Left renal pelvis (tissue), 4 donors: ENCODE measurements around the gene MS4A6A. TPM values are rescaled to one million over a fixed set of nuclear protein-coding genes. Genes with fewer than 3 reads are reported as not detected.
"Not testable (repeated sequence)": the region's sequence is repeated elsewhere in the genome, so short reads cannot be mapped to it uniquely, and the experiment has no call there.

ENCODE experiments used
- DNase-seq, 4 donors: peaks; one replicate each; pipeline ENCODE4 v3.0.0-alpha.2; 2013; ENCODE audit warnings: low read depth in 4 of 4, low spot score in 3 of 4
- polyA plus RNA-seq, 4 donors: library from polyadenylated mRNA; unstranded; fragments of 120-200 nt; gene quantifications; one replicate each; pipeline ENCODE4 v1.2.1, GENCODE V29; 2013; ENCODE audit not compliant: insufficient read length in 4 of 4

The MS4A6A gene
- polyA plus RNA-seq, 4 donors: 15.7 to 33.9 (median 17.0) TPM

DNA sequence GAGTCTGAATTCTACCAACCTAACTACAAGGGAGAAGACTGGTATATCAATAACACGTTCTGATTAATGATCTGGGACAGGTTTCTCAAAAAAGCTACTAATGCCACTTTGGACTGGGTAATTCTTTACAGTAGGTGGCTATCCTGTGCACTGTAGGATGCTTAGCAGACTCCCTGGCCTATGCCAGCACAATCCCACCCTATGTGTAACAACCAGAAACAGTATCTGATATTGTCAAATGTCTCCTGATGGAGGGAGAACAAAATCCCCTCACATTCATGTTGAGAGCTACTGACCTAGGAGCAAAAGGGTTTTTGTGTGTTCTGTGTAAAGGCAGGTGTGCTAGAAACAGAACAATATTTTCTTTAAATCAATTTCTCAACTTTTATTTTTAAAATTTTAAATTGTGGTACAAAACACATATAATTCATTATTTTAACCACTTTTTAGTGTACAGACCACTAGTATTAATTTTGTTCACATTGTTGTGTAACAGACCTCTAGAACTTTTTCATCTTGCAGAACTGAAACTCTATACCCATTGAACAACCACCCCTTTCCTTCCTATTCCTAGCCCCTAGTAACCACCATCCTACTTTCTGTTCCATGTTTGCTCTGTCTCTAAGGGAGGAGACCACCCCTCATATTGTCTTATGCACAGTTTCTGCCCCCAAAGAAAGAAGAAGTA lies 2.1 kb upstream of the MS4A6A start:
- DNase-seq: no peak

DNA sequence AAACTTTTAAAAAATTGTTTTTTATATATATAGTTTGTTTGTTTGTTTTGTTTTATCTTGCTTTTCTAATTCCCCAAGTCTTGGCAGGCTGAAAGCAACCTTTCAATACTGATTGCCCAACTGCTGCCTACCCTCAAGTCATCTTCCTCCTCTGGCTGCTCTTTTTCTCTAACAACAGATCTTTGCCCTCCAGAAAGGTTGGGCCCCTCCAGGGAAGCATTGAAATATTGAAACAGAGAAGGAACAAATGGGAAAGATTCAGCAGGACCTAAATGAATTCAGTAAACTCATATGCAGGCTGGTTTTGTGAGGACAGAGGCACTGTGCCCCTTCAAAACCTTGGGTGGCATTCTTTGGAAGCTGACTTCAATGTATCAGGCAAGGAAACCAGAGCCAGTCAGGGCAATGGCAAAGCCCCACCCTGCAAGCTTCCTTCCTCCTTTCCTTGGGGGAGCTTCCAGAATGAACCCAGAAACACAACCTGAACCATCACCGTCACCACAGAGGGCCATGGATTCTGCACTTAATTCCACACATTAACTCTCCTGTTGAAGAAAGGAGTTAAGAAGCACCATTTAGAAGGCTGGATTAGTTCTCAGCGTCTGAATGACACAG lies 815 bp upstream of the MS4A6A start:
- DNase-seq: no peak

- no peak for DNase-seq
Measured at GRCh38 chr11:60175860-60176275, 7.0 kb downstream of the MS4A6A start.

GRCh38 chr11:60172011-60172410 lies 10.9 kb downstream of the MS4A6A start:
- DNase-seq: no peak

GRCh38 chr11:60170566-60170965 lies 12.3 kb downstream of the MS4A6A start:
- DNase-seq: no peak

DNA sequence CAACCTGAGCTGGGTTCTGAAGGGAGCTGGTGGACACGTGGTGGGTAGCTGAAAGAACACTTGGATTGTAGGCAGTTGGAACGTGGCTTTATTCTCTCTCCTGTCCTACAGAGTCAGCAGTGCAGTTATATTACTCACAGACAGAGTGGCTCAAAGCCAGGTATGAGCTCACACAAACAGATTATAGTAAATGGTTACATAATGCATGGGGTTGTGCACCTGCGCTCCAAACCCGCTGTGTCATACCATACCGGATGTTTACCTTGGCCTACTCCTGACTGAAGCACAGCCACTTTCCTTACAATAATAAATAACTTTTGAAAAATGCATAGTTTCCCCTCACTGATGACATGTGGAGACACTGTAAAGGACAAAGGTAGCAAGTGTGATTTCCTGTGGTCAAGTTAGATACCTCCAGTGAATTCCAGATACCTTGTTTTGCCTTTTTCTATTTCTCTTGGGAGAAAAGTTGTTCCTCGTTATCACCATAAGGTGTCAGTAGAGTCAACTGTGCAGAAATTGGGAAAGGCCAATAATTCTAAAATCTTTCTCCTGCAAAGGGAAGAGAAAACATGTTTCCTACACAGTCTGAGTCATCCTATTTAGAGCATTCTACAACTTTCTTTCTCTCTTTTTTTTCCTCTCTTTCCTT lies 13.5 kb downstream of the MS4A6A start:
- DNase-seq: no peak

GRCh38 chr11:60168306-60168705 lies 14.6 kb downstream of the MS4A6A start:
- DNase-seq: no peak

- no peak for DNase-seq
Measured at GRCh38 chr11:60165951-60166350, 16.9 kb downstream of the MS4A6A start.

GRCh38 chr11:60165538-60165937 lies 17.3 kb downstream of the MS4A6A start:
- no peak for DNase-seq

- no peak for DNase-seq
Measured at GRCh38 chr11:60164550-60165075, 18.3 kb downstream of the MS4A6A start.

DNA sequence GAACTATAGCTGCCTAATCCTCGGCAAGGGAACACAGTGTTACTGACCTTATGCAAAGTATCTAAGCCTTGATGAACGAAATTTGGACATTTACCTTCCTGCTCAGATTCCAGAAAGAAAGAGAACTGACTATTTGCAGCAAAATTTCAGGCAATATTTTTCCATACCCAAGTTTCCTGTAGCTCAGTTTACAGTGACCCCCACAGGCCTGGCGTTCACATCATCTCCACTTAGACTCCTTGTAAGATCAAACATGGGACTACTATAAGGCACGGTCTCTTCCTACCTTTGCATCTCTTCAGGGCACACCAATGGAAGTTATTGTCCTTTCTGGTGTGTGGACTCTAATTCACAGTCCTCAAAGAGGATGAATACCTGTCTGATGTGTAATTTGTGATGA lies 21.1 kb downstream of the MS4A6A start:
- no peak for DNase-seq

- no peak for DNase-seq
Measured at GRCh38 chr11:60161107-60161506, 21.8 kb downstream of the MS4A6A start.

DNA sequence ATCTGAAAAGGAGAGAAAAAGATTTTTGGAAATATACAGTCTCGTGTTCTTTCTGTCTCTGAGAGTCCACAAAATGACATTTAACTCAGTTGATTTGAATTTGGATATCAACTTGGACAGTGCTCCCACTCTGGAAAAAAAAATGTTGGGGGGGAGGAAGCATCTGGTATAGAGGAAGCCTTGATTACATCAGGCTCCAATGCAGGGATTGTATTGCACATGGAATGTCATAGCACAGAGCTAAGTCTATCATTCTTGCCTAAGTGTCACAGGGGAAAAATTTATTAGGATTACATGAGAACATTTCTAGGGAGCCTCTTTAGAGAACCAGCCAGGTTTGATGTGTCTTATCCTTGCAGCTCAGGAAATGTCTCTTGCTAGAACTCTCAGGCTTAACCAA lies 23.0 kb downstream of the MS4A6A start:
- DNase-seq: no peak

DNA sequence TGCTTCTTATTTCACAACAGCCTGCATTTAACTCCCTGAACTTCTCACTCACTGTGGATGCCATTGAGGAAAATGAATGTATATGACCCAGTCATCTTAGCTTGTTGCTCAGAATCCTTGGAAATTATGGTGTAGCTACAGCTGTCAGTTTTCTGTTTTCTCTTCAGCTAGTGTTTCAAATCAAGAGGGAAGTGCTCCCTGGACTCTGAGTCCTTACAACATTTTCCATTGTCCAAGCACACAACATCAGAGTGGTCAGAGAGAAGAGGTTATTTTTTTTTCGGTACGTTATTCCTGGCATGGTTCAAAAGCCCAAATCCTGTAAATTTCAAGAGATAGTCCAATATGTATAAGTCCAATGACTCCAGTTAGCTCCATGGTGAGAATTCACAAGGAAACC lies 23.6 kb downstream of the MS4A6A start:
- no peak for DNase-seq

GRCh38 chr11:60158636-60159035 lies 24.2 kb downstream of the MS4A6A start:
- DNase-seq: no peak

- no peak for DNase-seq
Measured at GRCh38 chr11:60155931-60156330, 27.0 kb downstream of the MS4A6A start.

DNA sequence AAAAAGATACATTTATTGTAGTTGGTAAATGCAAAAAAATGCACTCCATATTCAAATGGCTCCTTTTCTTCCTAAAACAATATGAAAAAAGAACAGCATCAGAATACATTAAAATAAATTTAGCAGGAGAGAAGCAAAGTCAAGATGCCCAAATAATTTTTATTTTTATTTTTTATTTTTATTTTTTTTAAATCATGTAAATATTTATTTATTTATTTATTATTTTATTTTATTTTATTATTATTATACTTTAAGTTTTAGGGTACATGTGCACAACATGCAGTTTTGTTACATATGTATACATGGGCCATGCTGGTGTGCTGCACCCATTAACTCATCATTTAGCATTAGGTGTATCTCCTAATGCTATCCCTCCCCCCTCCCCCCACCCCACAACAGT lies 30.2 kb downstream of the MS4A6A start:
- not testable (repeated sequence) for DNase-seq

DNA sequence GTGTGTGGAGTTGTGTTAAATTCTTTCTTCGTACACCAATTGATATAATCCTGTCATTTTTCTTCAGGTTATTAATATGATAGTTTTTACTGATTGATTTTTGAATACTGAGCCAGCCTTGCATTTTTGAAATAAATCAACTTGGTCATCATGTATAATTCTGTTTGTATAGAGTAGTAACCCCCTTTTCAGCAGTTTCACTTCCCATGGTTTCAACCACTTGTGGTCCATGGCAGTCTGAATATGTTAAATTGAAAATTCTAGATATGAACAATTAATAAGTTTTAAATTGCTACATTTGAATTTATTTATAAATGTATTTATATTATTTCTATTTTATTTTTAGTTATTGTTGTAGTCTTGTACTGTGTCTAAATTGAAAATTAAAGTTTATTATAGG lies 32.6 kb downstream of the MS4A6A start:
- DNase-seq: no peak

DNA sequence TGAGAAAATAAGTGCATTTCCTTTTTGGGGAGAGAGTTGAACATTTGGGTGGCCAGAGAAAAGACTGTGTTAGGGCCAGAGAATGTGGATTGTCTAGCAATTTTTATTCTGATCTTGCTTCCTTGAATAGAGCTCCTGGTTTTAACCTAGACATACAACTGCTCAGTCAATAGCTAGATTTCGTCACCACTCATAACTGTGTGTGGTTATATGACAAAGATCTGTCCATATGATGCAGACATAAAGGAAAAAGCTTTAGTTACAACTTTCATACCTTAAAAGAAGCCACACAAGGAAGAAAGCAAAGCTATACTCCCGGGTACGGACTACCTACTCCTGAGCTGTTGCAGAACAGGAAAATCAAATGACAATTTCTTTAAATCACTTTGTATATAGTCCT lies 37.2 kb downstream of the MS4A6A start:
- no peak for DNase-seq

GRCh38 chr11:60143768-60144167 lies 39.1 kb downstream of the MS4A6A start:
- no peak for DNase-seq

DNA sequence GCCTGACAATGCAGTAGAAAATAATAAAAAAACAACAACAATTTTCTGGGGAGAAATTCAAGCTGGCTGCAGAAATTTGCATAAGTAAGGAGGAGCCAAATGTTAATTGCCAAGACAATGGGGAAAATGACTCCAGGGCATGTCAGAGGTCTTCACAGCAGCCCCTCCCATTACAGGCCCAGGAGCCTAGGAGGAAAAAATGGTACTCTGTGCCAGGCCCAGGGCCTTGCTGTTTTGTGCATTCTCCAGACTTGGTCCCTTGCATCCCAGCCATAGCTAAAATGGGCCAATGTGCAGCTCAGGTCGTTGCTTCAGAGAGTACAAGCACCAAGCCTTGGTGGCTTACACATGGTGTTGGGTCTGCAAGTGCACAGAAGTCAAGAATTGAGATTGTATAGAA lies 49.0 kb downstream of the MS4A6A start:
- DNase-seq: no peak

DNA sequence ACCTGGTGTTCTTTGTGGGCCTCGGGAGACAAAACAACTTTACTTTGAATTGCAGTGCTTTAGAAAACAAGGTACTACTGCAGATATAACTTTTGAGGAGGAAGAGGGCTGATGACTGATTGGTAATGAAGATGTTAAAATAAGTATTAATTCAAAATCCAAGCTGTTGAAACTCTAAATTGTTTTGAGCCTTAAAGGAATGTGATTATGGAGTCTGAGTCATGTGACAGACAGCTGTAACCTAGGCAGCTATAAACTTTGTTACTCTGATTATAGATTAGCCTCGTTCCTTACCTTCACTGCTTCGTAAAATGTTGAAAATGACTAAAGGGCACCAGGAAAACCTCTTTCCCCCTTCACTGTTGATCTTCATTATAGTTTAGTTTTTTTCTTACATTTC lies 51.0 kb downstream of the MS4A6A start:
- no peak for DNase-seq
